C4-2B (cell line): ENCODE measurements around the gene ADGRD1.

Experiments
- H3K27ac ChIP-seq: fragments of 450-650 bp; 2 replicates; pipeline ENCODE4 v1.5.1; 2017
- ZFX ChIP-seq: fragments of 450-650 bp; IDR thresholded peaks from 2 replicates; pipeline ENCODE4 v1.6.1; 2017
- TF ChIP-seq, protein P1 (sequence below): fragments of 450-650 bp; conservative IDR thresholded peaks from 2 replicates; pipeline ENCODE4 v1.5.1; 2017; ENCODE audit warnings: mild to moderate bottlenecking

ADGRD1 gene

DNA sequence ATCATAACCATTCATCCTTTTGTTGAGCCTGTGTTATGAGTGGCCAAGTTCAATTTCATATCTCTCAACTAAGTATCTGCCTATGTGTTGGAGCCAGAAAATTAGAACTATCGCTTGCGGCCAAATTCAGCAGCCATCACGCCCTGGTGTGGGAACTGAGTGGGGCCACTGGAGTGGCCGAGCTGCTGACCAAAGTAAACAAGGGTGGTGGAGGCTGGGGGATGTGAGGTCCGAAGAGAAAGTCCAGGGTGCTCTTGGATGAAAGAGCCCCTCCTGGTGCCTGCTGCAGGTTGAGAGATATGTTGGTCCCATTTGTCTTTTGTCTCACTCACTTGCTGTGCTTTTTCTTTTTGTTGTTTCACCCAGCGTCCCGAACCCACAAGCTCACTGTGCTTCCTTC lies 14.9 kb downstream of the ADGRD1 start:
- no peak for TF ChIP-seq ZFX
- TF ChIP-seq, protein P1, sequence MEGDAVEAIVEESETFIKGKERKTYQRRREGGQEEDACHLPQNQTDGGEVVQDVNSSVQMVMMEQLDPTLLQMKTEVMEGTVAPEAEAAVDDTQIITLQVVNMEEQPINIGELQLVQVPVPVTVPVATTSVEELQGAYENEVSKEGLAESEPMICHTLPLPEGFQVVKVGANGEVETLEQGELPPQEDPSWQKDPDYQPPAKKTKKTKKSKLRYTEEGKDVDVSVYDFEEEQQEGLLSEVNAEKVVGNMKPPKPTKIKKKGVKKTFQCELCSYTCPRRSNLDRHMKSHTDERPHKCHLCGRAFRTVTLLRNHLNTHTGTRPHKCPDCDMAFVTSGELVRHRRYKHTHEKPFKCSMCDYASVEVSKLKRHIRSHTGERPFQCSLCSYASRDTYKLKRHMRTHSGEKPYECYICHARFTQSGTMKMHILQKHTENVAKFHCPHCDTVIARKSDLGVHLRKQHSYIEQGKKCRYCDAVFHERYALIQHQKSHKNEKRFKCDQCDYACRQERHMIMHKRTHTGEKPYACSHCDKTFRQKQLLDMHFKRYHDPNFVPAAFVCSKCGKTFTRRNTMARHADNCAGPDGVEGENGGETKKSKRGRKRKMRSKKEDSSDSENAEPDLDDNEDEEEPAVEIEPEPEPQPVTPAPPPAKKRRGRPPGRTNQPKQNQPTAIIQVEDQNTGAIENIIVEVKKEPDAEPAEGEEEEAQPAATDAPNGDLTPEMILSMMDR: no peak
- no peak overlapping the region for H3K27ac ChIP-seq

- no peak overlapping the region for H3K27ac ChIP-seq
- TF ChIP-seq, protein P1: no peak
- TF ChIP-seq ZFX: no peak
Measured at GRCh38 chr12:130969223-130969622, 15.5 kb downstream of the ADGRD1 start.

GRCh38 chr12:130970165-130970907 lies 16.6 kb downstream of the ADGRD1 start:
- H3K27ac ChIP-seq: no peak overlapping the region
- TF ChIP-seq, protein P1: no peak
- no peak for TF ChIP-seq ZFX

- TF ChIP-seq ZFX: no peak
- TF ChIP-seq, protein P1: no peak
- no peak overlapping the region for H3K27ac ChIP-seq
Measured at GRCh38 chr12:130970908-130971233, 17.2 kb downstream of the ADGRD1 start.

DNA sequence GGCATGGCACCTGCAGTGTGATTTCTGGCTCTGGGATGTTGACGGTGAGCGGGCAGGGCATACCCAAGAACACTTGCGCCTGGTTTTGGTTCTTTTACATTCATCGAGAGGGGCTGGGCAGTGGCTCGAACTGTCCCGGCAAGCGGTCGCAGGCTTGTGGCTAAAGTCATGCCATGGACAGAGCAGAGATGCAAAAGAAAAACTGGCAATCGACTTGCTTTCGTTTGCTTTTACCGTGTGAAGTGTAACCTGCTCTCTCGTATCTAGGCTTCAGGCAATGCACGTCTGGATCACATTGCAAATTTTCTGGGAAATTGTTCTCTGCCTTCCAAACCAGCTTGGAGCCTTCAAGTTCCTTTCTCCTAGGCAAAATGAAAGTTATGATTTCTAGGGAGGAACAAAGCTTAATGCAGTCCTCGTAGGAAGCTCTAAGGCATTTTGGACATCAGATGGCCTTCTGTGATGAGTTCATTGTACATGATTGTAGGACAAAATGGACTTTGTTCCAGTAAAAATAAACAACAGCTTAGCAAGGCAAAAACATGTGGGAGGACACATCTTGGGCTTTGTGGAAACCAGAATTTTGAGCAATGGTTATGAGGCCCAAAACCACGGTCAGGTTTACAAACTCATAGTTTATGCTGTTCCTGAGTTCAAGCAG lies 18.3 kb downstream of the ADGRD1 start:
- TF ChIP-seq ZFX: no peak
- TF ChIP-seq, protein P1: no peak
- H3K27ac ChIP-seq: no peak overlapping the region

DNA sequence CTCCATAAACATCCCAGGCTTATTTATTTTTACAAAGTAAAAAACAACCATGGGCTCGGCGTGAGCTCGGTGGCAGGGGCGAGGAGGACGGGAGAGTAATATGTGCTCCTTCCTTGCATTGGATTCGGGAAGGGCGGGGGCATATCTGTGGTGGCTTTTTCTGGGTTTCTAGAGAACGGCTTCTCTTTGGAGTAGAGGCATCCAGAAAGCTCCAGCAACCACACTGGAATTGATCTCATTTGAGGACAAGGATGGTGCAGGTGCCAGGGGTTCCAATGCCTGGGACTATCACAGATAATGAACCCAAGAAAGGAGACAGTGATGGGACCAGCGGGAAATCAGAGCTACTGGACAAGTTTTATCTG lies 18.9 kb downstream of the ADGRD1 start:
- TF ChIP-seq, protein P1: no peak
- no peak for TF ChIP-seq ZFX
- no peak overlapping the region for H3K27ac ChIP-seq

DNA sequence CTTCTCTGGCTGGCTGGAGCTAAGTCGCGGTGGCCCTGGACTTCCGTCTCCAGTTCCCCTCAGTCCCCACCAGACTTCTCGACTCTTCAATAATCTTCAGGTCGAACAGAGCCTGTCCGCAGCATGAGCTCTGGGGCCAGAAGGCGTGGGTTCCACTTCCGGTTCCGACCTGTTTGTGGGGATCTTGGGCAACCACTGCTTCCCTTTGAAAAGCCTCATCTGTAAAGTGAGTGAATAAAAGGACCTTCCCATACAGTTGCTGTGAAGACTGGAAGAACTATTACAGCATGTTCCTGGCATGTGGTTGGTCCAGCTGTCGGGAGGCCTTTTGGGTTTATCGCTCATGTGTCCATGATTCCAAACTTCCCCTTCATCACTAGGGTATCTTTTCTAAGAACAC lies 19.4 kb downstream of the ADGRD1 start:
- no peak overlapping the region for H3K27ac ChIP-seq
- no peak for TF ChIP-seq ZFX
- TF ChIP-seq, protein P1: no peak
